ENCODE results near the gene TEX22.

The TEX22 gene

GRCh38 chr14:105455766-105456660, 57.7 kb downstream of the TEX22 start:
- DNase-seq (ENCODE audit: low read depth in 2 of 2), result no peak

- no peak for DNase-seq (ENCODE audit: low read depth in 2 of 2)
Measured at GRCh38 chr14:105456736-105457617, 58.6 kb downstream of the TEX22 start.

GRCh38 chr14:105458010-105458409, 59.7 kb downstream of the TEX22 start:
- no peak for DNase-seq (ENCODE audit: low read depth in 2 of 2)

- DNase-seq (ENCODE audit: low read depth in 2 of 2), result no peak
Measured at GRCh38 chr14:105458571-105458970, 60.2 kb downstream of the TEX22 start.

GRCh38 chr14:105460116-105460515, 61.8 kb downstream of the TEX22 start:
- DNase-seq (ENCODE audit: low read depth in 2 of 2), result no peak

- no peak for DNase-seq (ENCODE audit: low read depth in 2 of 2)
Measured at GRCh38 chr14:105460616-105461015, 62.3 kb downstream of the TEX22 start.

- DNase-seq (ENCODE audit: low read depth in 2 of 2), result no peak
Measured at GRCh38 chr14:105461903-105462302, 63.6 kb downstream of the TEX22 start.
